ENCODE measurements around the gene GPX4.

Gene GPX4

GRCh38 chr19:1107661-1108261 lies 4.0 kb downstream of the GPX4 start:
- TF ChIP-seq, protein P1, sequence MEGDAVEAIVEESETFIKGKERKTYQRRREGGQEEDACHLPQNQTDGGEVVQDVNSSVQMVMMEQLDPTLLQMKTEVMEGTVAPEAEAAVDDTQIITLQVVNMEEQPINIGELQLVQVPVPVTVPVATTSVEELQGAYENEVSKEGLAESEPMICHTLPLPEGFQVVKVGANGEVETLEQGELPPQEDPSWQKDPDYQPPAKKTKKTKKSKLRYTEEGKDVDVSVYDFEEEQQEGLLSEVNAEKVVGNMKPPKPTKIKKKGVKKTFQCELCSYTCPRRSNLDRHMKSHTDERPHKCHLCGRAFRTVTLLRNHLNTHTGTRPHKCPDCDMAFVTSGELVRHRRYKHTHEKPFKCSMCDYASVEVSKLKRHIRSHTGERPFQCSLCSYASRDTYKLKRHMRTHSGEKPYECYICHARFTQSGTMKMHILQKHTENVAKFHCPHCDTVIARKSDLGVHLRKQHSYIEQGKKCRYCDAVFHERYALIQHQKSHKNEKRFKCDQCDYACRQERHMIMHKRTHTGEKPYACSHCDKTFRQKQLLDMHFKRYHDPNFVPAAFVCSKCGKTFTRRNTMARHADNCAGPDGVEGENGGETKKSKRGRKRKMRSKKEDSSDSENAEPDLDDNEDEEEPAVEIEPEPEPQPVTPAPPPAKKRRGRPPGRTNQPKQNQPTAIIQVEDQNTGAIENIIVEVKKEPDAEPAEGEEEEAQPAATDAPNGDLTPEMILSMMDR (IDR thresholded peaks at IDR 0.05; ENCODE audit: low read length): no peak
- TF ChIP-seq EZH2 (IDR thresholded peaks at IDR 0.05; ENCODE audit: borderline replicate concordance, low read length): no peak
- Histone ChIP-seq H3K9me2 (ENCODE audit: low read depth, low read length) (no peaks in the 10 kb centered on the region), H3K27me3 (ENCODE audit: insufficient read depth, low read length) (no peaks in the 10 kb centered on the region), H3K4me1 (ENCODE audit: insufficient read depth, low read length, severe bottlenecking) (peaks cover 29% of the 10 kb centered on the region), H3K79me2 (ENCODE audit: insufficient read depth, low read length) (no peaks in the 10 kb centered on the region), H2AFZ (ENCODE audit: low read length) (no peak overlapping the region), H3K4me2 (ENCODE audit: low read length) (no peak overlapping the region), H3K27ac (ENCODE audit: low read depth, low read length, poor library complexity, severe bottlenecking) (no peak overlapping the region), H4K20me1 (ENCODE audit: insufficient read depth, low read length) (no peaks in the 10 kb centered on the region), H3K9me3 (ENCODE audit: low read length) (no peaks in the 10 kb centered on the region), H3K9ac (ENCODE audit: low read length) (no peak overlapping the region), H3K36me3 (ENCODE audit: insufficient read depth, low read length) (peaks cover 14% of the 10 kb centered on the region; the same call in 1 of the 2 replicates), H3F3A (ENCODE audit: insufficient read depth, low read length) (no peaks in the 10 kb centered on the region), H3K4me3 (ENCODE audit: low read depth, low read length, poor library complexity, severe bottlenecking) (no peak overlapping the region)

GRCh38 chr19:1108291-1109031 lies 4.7 kb downstream of the GPX4 start:
- no peak overlapping the region for H3K4me2 ChIP-seq (ENCODE audit: low read length)
- no peaks in the 10 kb centered on the region for H4K20me1 ChIP-seq (ENCODE audit: insufficient read depth, low read length)
- H3K27ac ChIP-seq (ENCODE audit: low read depth, low read length, poor library complexity, severe bottlenecking): no peak overlapping the region
- H3F3A ChIP-seq (ENCODE audit: insufficient read depth, low read length): no peaks in the 10 kb centered on the region
- H2AFZ ChIP-seq (ENCODE audit: low read length): no peak overlapping the region
- H3K9ac ChIP-seq (ENCODE audit: low read length): no peak overlapping the region
- H3K4me1 ChIP-seq (ENCODE audit: insufficient read depth, low read length, severe bottlenecking): peaks cover 24% of the 10 kb centered on the region
- TF ChIP-seq EZH2 (IDR thresholded peaks at IDR 0.05; ENCODE audit: borderline replicate concordance, low read length): no peak
- TF ChIP-seq, protein P1 (IDR thresholded peaks at IDR 0.05; ENCODE audit: low read length): no peak
- no peak overlapping the region for H3K4me3 ChIP-seq (ENCODE audit: low read depth, low read length, poor library complexity, severe bottlenecking)
- no peaks in the 10 kb centered on the region for H3K9me3 ChIP-seq (ENCODE audit: low read length)
- H3K9me2 ChIP-seq (ENCODE audit: low read depth, low read length): no peaks in the 10 kb centered on the region
- no peaks in the 10 kb centered on the region for H3K27me3 ChIP-seq (ENCODE audit: insufficient read depth, low read length)
- no peaks in the 10 kb centered on the region for H3K79me2 ChIP-seq (ENCODE audit: insufficient read depth, low read length)
- H3K36me3 ChIP-seq (ENCODE audit: insufficient read depth, low read length): peaks cover 14% of the 10 kb centered on the region; the same call in 1 of the 2 replicates

DNA sequence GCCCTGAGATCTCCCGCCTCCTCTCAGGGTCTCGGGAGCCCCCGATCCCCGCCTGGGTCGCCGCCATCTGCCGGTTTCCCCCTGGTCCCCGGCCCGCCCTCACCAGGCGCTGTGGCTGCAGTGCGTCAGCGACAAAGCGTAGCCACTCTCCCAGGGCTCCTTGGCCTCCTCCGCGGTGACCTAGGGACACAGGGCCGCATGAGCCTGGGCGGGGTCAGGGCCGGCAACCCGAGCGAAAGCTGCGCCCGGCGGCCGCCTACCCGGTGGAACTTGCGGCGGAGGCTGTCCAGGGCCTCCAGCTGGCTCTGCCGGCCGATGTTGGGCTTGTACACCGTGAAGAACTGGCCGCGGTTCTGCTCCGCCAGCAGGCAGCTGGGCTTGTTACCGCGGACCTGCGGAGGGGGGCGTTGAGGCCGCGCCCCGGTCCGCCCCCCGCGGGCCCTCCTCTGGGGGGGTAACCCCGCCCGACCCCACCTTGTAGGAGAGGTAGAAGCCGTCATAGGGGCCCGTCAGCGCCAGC lies 5.3 kb downstream of the GPX4 start:
- H3K79me2 ChIP-seq (ENCODE audit: insufficient read depth, low read length): no peaks in the 10 kb centered on the region
- H3K36me3 ChIP-seq (ENCODE audit: insufficient read depth, low read length): peaks cover 14% of the 10 kb centered on the region; the same call in 1 of the 2 replicates
- H3K9ac ChIP-seq (ENCODE audit: low read length): no peak overlapping the region
- H3K9me3 ChIP-seq (ENCODE audit: low read length): no peaks in the 10 kb centered on the region
- no peaks in the 10 kb centered on the region for H3F3A ChIP-seq (ENCODE audit: insufficient read depth, low read length)
- H3K27ac ChIP-seq (ENCODE audit: low read depth, low read length, poor library complexity, severe bottlenecking): no peak overlapping the region
- no peak overlapping the region for H2AFZ ChIP-seq (ENCODE audit: low read length)
- H3K4me3 ChIP-seq (ENCODE audit: low read depth, low read length, poor library complexity, severe bottlenecking): no peak overlapping the region
- H4K20me1 ChIP-seq (ENCODE audit: insufficient read depth, low read length): no peaks in the 10 kb centered on the region
- no peaks in the 10 kb centered on the region for H3K9me2 ChIP-seq (ENCODE audit: low read depth, low read length)
- no peak for TF ChIP-seq EZH2 (IDR thresholded peaks at IDR 0.05; ENCODE audit: borderline replicate concordance, low read length)
- TF ChIP-seq, protein P1 (IDR thresholded peaks at IDR 0.05; ENCODE audit: low read length): no peak
- no peak overlapping the region for H3K4me2 ChIP-seq (ENCODE audit: low read length)
- peaks cover 25% of the 10 kb centered on the region for H3K4me1 ChIP-seq (ENCODE audit: insufficient read depth, low read length, severe bottlenecking)
- H3K27me3 ChIP-seq (ENCODE audit: insufficient read depth, low read length): no peaks in the 10 kb centered on the region

All from OCI-LY1 (cell line).